SU-DHL-6 (cell line): ENCODE results near the gene TXNRD3.
"Not testable (repeated sequence)": the region's sequence is repeated elsewhere in the genome, so short reads cannot be mapped to it uniquely, and the experiment has no call there.

Source experiments
- EZH2phosphoT487 ChIP-seq: fragments of 200-600 bp; sonication (generic), shearing (Covaris generic); conservative IDR thresholded peaks from 2 replicates; pipeline ENCODE4 v1.6.1; 2018; ENCODE audit warnings: mild to moderate bottlenecking, antibody characterized with exemption, low read length, moderate library complexity, mixed read lengths
- TF ChIP-seq, protein P1 (sequence below): fragments of 200-600 bp; sonication (generic); IDR thresholded peaks from one replicate; pipeline ENCODE4 v1.5.1; 2017; ENCODE audit warnings: antibody characterized with exemption, mild to moderate bottlenecking, low read length, moderate library complexity; ENCODE audit not compliant: insufficient read depth, poor library complexity, severe bottlenecking

DNA sequence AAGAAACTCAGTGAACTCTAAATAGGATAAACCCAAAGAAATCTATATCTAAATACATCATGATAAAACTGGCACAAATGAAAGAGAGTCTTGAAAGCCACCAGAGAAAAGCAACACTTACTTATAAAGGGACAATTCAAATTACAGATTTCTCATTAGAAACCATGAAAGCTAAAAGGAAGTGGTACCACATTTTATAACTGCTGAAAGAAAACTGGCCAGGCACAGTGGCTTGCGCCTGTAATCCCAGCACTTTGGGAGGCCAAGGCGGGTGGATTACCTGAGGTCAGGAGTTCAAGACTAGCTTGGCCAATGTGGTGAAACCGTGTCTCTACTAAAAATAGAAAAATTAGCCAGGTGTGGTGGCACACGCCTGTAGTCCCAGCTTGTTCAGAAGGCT, 59.4 kb downstream of the TXNRD3 start:
- TF ChIP-seq, protein P1, sequence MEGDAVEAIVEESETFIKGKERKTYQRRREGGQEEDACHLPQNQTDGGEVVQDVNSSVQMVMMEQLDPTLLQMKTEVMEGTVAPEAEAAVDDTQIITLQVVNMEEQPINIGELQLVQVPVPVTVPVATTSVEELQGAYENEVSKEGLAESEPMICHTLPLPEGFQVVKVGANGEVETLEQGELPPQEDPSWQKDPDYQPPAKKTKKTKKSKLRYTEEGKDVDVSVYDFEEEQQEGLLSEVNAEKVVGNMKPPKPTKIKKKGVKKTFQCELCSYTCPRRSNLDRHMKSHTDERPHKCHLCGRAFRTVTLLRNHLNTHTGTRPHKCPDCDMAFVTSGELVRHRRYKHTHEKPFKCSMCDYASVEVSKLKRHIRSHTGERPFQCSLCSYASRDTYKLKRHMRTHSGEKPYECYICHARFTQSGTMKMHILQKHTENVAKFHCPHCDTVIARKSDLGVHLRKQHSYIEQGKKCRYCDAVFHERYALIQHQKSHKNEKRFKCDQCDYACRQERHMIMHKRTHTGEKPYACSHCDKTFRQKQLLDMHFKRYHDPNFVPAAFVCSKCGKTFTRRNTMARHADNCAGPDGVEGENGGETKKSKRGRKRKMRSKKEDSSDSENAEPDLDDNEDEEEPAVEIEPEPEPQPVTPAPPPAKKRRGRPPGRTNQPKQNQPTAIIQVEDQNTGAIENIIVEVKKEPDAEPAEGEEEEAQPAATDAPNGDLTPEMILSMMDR, result not testable (repeated sequence)
- TF ChIP-seq EZH2phosphoT487, result not testable (repeated sequence)
